ENCODE data around the gene SERPINA4. TPM values are rescaled to one million over a fixed set of nuclear protein-coding genes. Genes with fewer than 3 reads are reported as not detected.

SERPINA4 gene
- total RNA-seq, 2 donors from 2014 or later = not detected

DNA sequence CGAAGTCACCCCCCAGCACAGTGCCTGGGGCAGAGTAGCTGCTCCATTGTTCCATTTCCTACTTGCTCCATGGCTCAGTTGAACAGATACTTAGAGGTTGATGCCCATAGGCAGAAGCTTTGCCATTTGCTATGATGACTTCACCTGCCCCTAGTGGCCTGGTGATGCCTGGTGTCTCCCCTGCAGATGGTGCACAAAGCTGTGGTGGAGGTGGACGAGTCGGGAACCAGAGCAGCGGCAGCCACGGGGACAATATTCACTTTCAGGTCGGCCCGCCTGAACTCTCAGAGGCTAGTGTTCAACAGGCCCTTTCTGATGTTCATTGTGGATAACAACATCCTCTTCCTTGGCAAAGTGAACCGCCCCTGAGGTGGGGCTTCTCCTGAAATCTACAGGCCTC is 30.6 kb downstream of the SERPINA4 start:
- Histone ChIP-seq H3K4me1 (ENCODE audit: control insufficient read depth, insufficient read depth, low read length) (no peaks in the 10 kb centered on the region), H3K9ac (ENCODE audit: extremely low read depth, low read length, poor library complexity, severe bottlenecking) (no peak overlapping the region), H3K36me3 (ENCODE audit: control insufficient read depth, insufficient read depth, low read length) (no peaks in the 10 kb centered on the region), H3K27ac (ENCODE audit: low read depth, low read length) (no peak overlapping the region), H3K9me3 (ENCODE audit: control insufficient read depth, low read length) (no peaks in the 10 kb centered on the region), H3K27me3 (ENCODE audit: control insufficient read depth, insufficient read depth, low read length, poor library complexity, severe bottlenecking) (no peaks in the 10 kb centered on the region), H3K4me3 (ENCODE audit: low read length) (no peak overlapping the region)
- DNase-seq = no peak
- no peaks in the 10 kb centered on the region for H3K36me3 Mint-ChIP-seq (ENCODE audit: low read depth)
- H3K4me1 Mint-ChIP-seq = peaks cover 4% of the 10 kb centered on the region
- H3K4me3 Mint-ChIP-seq = no peak overlapping the region
- H3K27ac Mint-ChIP-seq = no peak overlapping the region
- peaks cover 11% of the 10 kb centered on the region for H3K27me3 Mint-ChIP-seq (ENCODE audit: insufficient read depth)
- H3K9me3 Mint-ChIP-seq = no peaks in the 10 kb centered on the region
- peak; percentile 58 for TF ChIP-seq CTCF (conservative IDR thresholded peaks at IDR 0.05)
- 94% methylated on average over 6 to 8 of the region's 8 CpGs for WGBS, 2 experiments (ENCODE audit: insufficient coverage in 1 of 2, insufficient read length in 1 of 2)

DNA sequence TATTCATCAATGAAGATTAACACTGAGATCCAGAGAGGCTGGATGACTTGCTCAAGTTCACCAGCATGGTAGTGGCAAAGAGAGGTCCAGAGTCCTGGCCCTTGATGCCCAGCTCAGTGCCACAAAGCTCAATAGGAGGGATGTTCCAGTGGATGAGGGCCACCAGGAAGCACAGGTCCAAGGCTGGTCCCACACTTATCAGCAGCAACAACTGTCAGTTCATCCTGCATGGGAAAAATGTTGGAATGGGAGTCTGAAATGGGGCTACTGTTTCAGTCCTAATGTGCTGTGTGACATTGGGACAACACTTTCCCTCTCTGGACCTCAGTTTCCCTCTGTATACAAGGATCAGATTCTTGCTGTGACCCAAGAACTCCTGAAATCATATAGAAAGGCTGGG is 31.2 kb downstream of the SERPINA4 start:
- DNase-seq = no peak
- H3K4me3 ChIP-seq (ENCODE audit: low read length) = no peak overlapping the region
- H3K27ac ChIP-seq (ENCODE audit: low read depth, low read length) = no peak overlapping the region
- Mint-ChIP-seq H3K9me3 (no peaks in the 10 kb centered on the region), H3K4me1 (peaks cover 4% of the 10 kb centered on the region), H3K27ac (no peak overlapping the region), H3K4me3 (no peak overlapping the region), H3K27me3 (ENCODE audit: insufficient read depth) (peaks cover 7% of the 10 kb centered on the region), H3K36me3 (ENCODE audit: low read depth) (no peaks in the 10 kb centered on the region)
- H3K9ac ChIP-seq (ENCODE audit: extremely low read depth, low read length, poor library complexity, severe bottlenecking) = no peak overlapping the region
- no peaks in the 10 kb centered on the region for H3K9me3 ChIP-seq (ENCODE audit: control insufficient read depth, low read length)
- H3K4me1 ChIP-seq (ENCODE audit: control insufficient read depth, insufficient read depth, low read length) = no peaks in the 10 kb centered on the region
- H3K27me3 ChIP-seq (ENCODE audit: control insufficient read depth, insufficient read depth, low read length, poor library complexity, severe bottlenecking) = no peaks in the 10 kb centered on the region
- no peaks in the 10 kb centered on the region for H3K36me3 ChIP-seq (ENCODE audit: control insufficient read depth, insufficient read depth, low read length)
- no peak for TF ChIP-seq CTCF (conservative IDR thresholded peaks at IDR 0.05)

DNA sequence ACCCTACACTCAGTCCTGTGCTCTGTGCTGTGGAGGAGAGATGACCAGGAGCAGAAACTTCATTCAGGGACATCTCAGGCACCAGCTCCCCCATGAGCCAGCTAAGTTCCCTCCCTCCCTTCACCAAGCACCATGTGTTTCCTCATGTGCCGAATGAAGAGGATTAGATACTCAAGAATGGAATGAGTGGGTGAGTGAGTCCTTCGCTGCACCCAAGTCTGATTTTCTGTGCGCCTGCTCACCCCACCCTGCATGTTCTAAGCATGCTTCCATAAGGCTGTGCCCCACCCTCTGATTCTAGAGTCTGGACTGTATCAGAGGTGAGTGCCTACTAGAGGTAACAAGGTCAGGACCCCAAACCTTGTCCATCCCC is 32.1 kb downstream of the SERPINA4 start:
- 70% methylated on average over 3 of the region's 3 CpGs; no CpG with 5 or more reads in 1 of the 2 experiments for WGBS, 2 experiments (ENCODE audit: insufficient coverage in 1 of 2, insufficient read length in 1 of 2)
- H3K27me3 Mint-ChIP-seq (ENCODE audit: insufficient read depth) = peaks cover 7% of the 10 kb centered on the region
- no peak overlapping the region for H3K27ac Mint-ChIP-seq
- Histone ChIP-seq H3K9me3 (ENCODE audit: control insufficient read depth, low read length) (no peaks in the 10 kb centered on the region), H3K27ac (ENCODE audit: low read depth, low read length) (no peak overlapping the region), H3K4me1 (ENCODE audit: control insufficient read depth, insufficient read depth, low read length) (no peaks in the 10 kb centered on the region), H3K36me3 (ENCODE audit: control insufficient read depth, insufficient read depth, low read length) (no peaks in the 10 kb centered on the region), H3K4me3 (ENCODE audit: low read length) (no peak overlapping the region), H3K27me3 (ENCODE audit: control insufficient read depth, insufficient read depth, low read length, poor library complexity, severe bottlenecking) (no peaks in the 10 kb centered on the region), H3K9ac (ENCODE audit: extremely low read depth, low read length, poor library complexity, severe bottlenecking) (no peak overlapping the region)
- no peak overlapping the region for H3K4me3 Mint-ChIP-seq
- H3K4me1 Mint-ChIP-seq = peaks cover 3% of the 10 kb centered on the region
- no peak for TF ChIP-seq CTCF (conservative IDR thresholded peaks at IDR 0.05)
- no peaks in the 10 kb centered on the region for H3K9me3 Mint-ChIP-seq
- no peaks in the 10 kb centered on the region for H3K36me3 Mint-ChIP-seq (ENCODE audit: low read depth)
- no peak for DNase-seq

Data from endodermal cell (in vitro differentiated cells).